ENCODE measurements around the gene PHRF1. TPM values are rescaled to one million over a fixed set of nuclear protein-coding genes. Genes with fewer than 3 reads are reported as not detected.
A peak's percentile ranks its signal among the peaks of the same experiment; 100 is the strongest.
"Not testable (repeated sequence)": the region's sequence is repeated elsewhere in the genome, so short reads cannot be mapped to it uniquely, and the experiment has no call there.

PHRF1 gene
- total RNA-seq, 6 experiments from 2014 or later = 15.4 to 21.9 (median 20.3) TPM

GRCh38 chr11:653837-654236 is 77.6 kb downstream of the PHRF1 start:
- H3K4me3 ChIP-seq = no peak overlapping the region
- TF ChIP-seq POLR2A (IDR thresholded peaks at IDR 0.05) = no peak
- no peak for TF ChIP-seq CTCF (IDR thresholded peaks at IDR 0.05)
- H3K4me1 ChIP-seq = peaks cover 0 to 50% (median 23%) of the 10 kb centered on the region in 4 donors
- peaks cover 0 to 4% (median 0%) of the 10 kb centered on the region in 4 donors for H3K36me3 ChIP-seq
- intact Hi-C loops (cut with DNase I) = no loop called here
- WGBS (ENCODE audit: insufficient coverage, low coverage, low lambda C conversion rate, missing lambda C conversion rate) = 93% methylated on average over 3 of the region's 15 CpGs
- H3K27ac ChIP-seq = no peak overlapping the region
- no peak for DNase-seq
- ATAC-seq = no peak
- no peaks in the 10 kb centered on the region for H3K27me3 ChIP-seq
- no peaks in the 10 kb centered on the region for H3K9me3 ChIP-seq

GRCh38 chr11:654444-654843 is 78.2 kb downstream of the PHRF1 start:
- peak in 2 of 3 donors; percentile 83 for DNase-seq
- not testable (repeated sequence) for H3K4me3 ChIP-seq

GRCh38 chr11:655036-655726 is 78.9 kb downstream of the PHRF1 start:
- H3K4me1 ChIP-seq = peaks cover 0 to 54% (median 27%) of the 10 kb centered on the region in 4 donors
- H3K27me3 ChIP-seq = no peaks in the 10 kb centered on the region
- intact Hi-C loops (cut with DNase I) = no loop called here
- H3K4me3 ChIP-seq = peak overlapping the region in 2 of 3 donors; percentile 24 to 36
- peak in 1 of 3 donors; percentile 77 for DNase-seq
- 32% methylated on average over 6 of the region's 30 CpGs for WGBS (ENCODE audit: insufficient coverage, low coverage, low lambda C conversion rate, missing lambda C conversion rate)
- peak overlapping the region; percentile 3 to 71 (median 5) for H3K27ac ChIP-seq
- H3K9me3 ChIP-seq = no peaks in the 10 kb centered on the region
- H3K36me3 ChIP-seq = peaks cover 0 to 4% (median 0%) of the 10 kb centered on the region in 4 donors
- TF ChIP-seq CTCF (IDR thresholded peaks at IDR 0.05) (no peak), POLR2A (IDR thresholded peaks at IDR 0.05) (no peak)
- peak; percentile 64 to 70 (median 68) for ATAC-seq

More at GRCh38 chr11:654444-654843, 78.2 kb downstream of the PHRF1 start:
- H3K9me3 ChIP-seq; H3K36me3 ChIP-seq; H3K27me3 ChIP-seq; intact Hi-C loops (cut with DNase I): not testable (repeated sequence)
- ATAC-seq = peak; percentile 47 to 51 (median 50)
- peak overlapping the region in 2 of 3 donors; percentile 3 to 71 for H3K27ac ChIP-seq
- 42% methylated on average over 7 of the region's 12 CpGs for WGBS (ENCODE audit: insufficient coverage, low coverage, low lambda C conversion rate, missing lambda C conversion rate)
- H3K4me1 ChIP-seq = peaks cover 0 to 53% (median 26%) of the 10 kb centered on the region in 4 donors

GRCh38 chr11:656426-656825 is 80.2 kb downstream of the PHRF1 start:
- intact Hi-C loops (cut with DNase I) = no loop called here

More at GRCh38 chr11:656426-656825, 80.2 kb downstream of the PHRF1 start:
- H3K4me1 ChIP-seq = peaks cover 0 to 54% (median 27%) of the 10 kb centered on the region in 4 donors
- ATAC-seq (no peak), DNase-seq (no peak)
- H3K27me3 ChIP-seq = no peaks in the 10 kb centered on the region
- peaks cover 0 to 1% (median 0%) of the 10 kb centered on the region in 4 donors for H3K36me3 ChIP-seq
- H3K4me3 ChIP-seq = no peak overlapping the region
- TF ChIP-seq POLR2A (IDR thresholded peaks at IDR 0.05) (no peak), CTCF (IDR thresholded peaks at IDR 0.05) (no peak)
- peak overlapping the region in 1 of 3 donors; percentile 71 for H3K27ac ChIP-seq
- H3K9me3 ChIP-seq = no peaks in the 10 kb centered on the region
- WGBS (ENCODE audit: insufficient coverage, low coverage, low lambda C conversion rate, missing lambda C conversion rate) = 70% methylated on average over 3 of the region's 14 CpGs
